ENCODE data around the gene KCNA5.

KCNA5 gene

GRCh38 chr12:5064913-5065490, 21.3 kb downstream of the KCNA5 start:
- in situ Hi-C loops (cut with MboI; ENCODE audit: low pct_unique_long_range_greater_than_20kb, low sequenced_read_pairs, unreplicated experiment): no loop called here
- no peak for DNase-seq (ENCODE audit: low spot score)
- TF ChIP-seq CTCF (IDR thresholded peaks at IDR 0.05; ENCODE audit: extremely low read depth, insufficient read depth, missing control alignments): no peak

DNA sequence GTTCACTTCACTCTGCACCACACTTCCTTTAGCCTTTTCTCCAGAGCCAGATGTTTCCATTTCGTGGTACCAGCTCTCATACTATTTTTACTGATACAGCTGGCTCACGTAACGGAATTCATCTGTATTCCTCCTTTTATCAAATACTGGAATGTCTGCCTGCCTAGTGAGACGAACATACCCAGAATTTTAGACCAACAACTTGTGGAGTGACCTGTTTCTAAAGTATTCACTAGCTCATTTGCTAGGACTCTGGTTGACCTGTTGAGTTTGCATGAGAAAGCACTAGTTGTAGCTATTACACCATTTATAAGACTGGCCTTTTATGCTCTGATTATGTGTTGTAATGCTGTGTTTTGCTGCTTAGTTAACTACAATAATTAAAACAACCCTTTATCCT, 22.6 kb downstream of the KCNA5 start:
- TF ChIP-seq CTCF (IDR thresholded peaks at IDR 0.05; ENCODE audit: extremely low read depth, insufficient read depth, missing control alignments): no peak
- no peak for DNase-seq (ENCODE audit: low spot score)
- in situ Hi-C loops (cut with MboI; ENCODE audit: low pct_unique_long_range_greater_than_20kb, low sequenced_read_pairs, unreplicated experiment): no loop called here

- no peak for DNase-seq (ENCODE audit: low spot score)
- in situ Hi-C loops (cut with MboI; ENCODE audit: low pct_unique_long_range_greater_than_20kb, low sequenced_read_pairs, unreplicated experiment): no loop called here
- no peak for TF ChIP-seq CTCF (IDR thresholded peaks at IDR 0.05; ENCODE audit: extremely low read depth, insufficient read depth, missing control alignments)
Observed at GRCh38 chr12:5068126-5068525, 24.4 kb downstream of the KCNA5 start.

- no peak for DNase-seq (ENCODE audit: low spot score)
- no peak for TF ChIP-seq CTCF (IDR thresholded peaks at IDR 0.05; ENCODE audit: extremely low read depth, insufficient read depth, missing control alignments)
- in situ Hi-C loops (cut with MboI; ENCODE audit: low pct_unique_long_range_greater_than_20kb, low sequenced_read_pairs, unreplicated experiment): no loop called here
Observed at GRCh38 chr12:5068619-5069018, 24.9 kb downstream of the KCNA5 start.

DNA sequence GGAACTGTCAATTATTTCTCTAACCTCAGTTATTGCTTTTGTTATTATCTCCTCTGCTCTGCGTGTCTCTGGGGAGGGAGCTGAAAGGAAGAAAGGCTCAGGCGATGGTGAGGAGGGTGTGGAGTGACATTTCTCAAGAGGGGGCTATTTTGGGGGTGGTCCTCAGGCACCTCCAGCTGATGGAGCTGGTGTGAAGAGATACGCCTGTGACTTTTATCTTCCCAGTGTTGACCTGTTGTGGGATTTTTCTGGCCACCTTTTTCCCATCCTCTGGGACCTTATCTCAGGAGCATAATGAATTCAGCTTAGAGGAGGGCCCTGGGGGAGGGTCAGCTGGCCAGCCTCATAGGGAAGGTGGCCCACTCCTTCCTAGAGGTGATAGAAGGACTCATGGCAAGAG, 26.4 kb downstream of the KCNA5 start:
- in situ Hi-C loops (cut with MboI; ENCODE audit: low pct_unique_long_range_greater_than_20kb, low sequenced_read_pairs, unreplicated experiment): no loop called here
- no peak for DNase-seq (ENCODE audit: low spot score)
- TF ChIP-seq CTCF (IDR thresholded peaks at IDR 0.05; ENCODE audit: extremely low read depth, insufficient read depth, missing control alignments): no peak

DNA sequence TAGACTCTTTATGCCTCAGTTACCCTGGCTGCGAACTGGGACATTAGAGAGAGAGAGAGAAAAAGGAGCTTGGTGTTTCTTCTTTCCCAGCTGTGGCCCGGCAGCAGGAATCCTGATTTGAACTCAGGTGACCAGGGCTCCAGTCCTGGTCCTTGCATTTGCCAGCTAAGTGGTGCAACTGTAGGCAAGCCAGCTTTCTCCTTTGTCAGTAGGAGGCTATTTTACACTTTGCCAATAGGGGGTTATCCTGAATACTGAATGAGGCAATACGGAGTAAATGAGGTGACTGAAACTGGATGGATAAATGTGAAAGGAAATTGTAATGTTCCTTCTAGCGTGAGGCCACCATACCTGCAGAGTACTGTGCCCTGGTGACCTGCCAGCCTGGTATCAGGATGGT, 27.8 kb downstream of the KCNA5 start:
- in situ Hi-C loops (cut with MboI; ENCODE audit: low pct_unique_long_range_greater_than_20kb, low sequenced_read_pairs, unreplicated experiment): no loop called here
- TF ChIP-seq CTCF (IDR thresholded peaks at IDR 0.05; ENCODE audit: extremely low read depth, insufficient read depth, missing control alignments): no peak
- no peak for DNase-seq (ENCODE audit: low spot score)

- DNase-seq (ENCODE audit: low spot score): no peak
- in situ Hi-C loops (cut with MboI; ENCODE audit: low pct_unique_long_range_greater_than_20kb, low sequenced_read_pairs, unreplicated experiment): no loop called here
Observed at GRCh38 chr12:5072311-5072710, 28.6 kb downstream of the KCNA5 start.

More at GRCh38 chr12:5072311-5072710, 28.6 kb downstream of the KCNA5 start:
- no peak for TF ChIP-seq CTCF (IDR thresholded peaks at IDR 0.05; ENCODE audit: extremely low read depth, insufficient read depth, missing control alignments)
